CD4-positive, CD25-positive, alpha-beta regulatory T cell (primary cell): ENCODE data around the gene AGMAT. TPM values are rescaled to one million over a fixed set of nuclear protein-coding genes. Genes with fewer than 3 reads are reported as not detected.

Experiments
- ATAC-seq, 2 donors: fragments of 150-1000 bp; cut with Tn5 transposase; one replicate each; pipeline ENCODE4 v1.10.0; 2021; ENCODE audit warnings: low read depth in 2 of 2, moderate number of reproducible peaks in 2 of 2, moderate library complexity in 1 of 2
- DNase-seq, 3 donors: peaks; one replicate each; pipeline versions ENCODE4 v3.0.0 to v3.0.0-alpha.2; 2012 to 2022; ENCODE audit warnings: mixed read lengths in 1 of 3
- H3K27ac ChIP-seq: one replicate; pipeline ENCODE4 v1.7.0; 2013; ENCODE audit warnings: mild to moderate bottlenecking, low read length; ENCODE audit not compliant: insufficient read depth, poor library complexity, severe bottlenecking
- H3K27me3 ChIP-seq: one replicate; pipeline ENCODE4 v1.7.0; 2013; ENCODE audit warnings: low read length; ENCODE audit not compliant: control insufficient read depth, insufficient read depth
- H3K36me3 ChIP-seq: one replicate; pipeline ENCODE4 v1.7.0; 2013; ENCODE audit warnings: mild to moderate bottlenecking, low read length, moderate library complexity; ENCODE audit not compliant: control insufficient read depth, insufficient read depth
- H3K4me1 ChIP-seq: 2 replicates; pipeline ENCODE4 v1.7.0; 2013; ENCODE audit warnings: mild to moderate bottlenecking, low read length; ENCODE audit not compliant: insufficient read depth, control insufficient read depth, poor library complexity, severe bottlenecking
- H3K4me3 ChIP-seq: one replicate; pipeline ENCODE4 v1.7.0; 2013; ENCODE audit warnings: low read depth, mild to moderate bottlenecking, low read length, moderate library complexity
- H3K9me3 ChIP-seq, 2 experiments: 1 replicate in 1 of 2; 2 replicates in 1 of 2; pipeline ENCODE4 v1.7.0; 2013; ENCODE audit warnings: low read length in 2 of 2, mild to moderate bottlenecking in 1 of 2, moderate library complexity in 1 of 2; ENCODE audit not compliant: control insufficient read depth in 2 of 2
- H3K27ac Mint-ChIP-seq, 3 donors: one replicate each; pipeline ENCODE4 v1.8.0; 2020 to 2022; ENCODE audit warnings: mild to moderate bottlenecking in 3 of 3, mixed read lengths in 3 of 3, moderate library complexity in 2 of 3
- H3K27me3 Mint-ChIP-seq: one replicate; pipeline ENCODE4 v1.8.0; 2022; ENCODE audit warnings: mild to moderate bottlenecking, mixed read lengths
- H3K36me3 Mint-ChIP-seq: one replicate; pipeline ENCODE4 v1.8.0; 2020; ENCODE audit warnings: mixed read lengths
- H3K4me1 Mint-ChIP-seq, 4 donors: one replicate each; pipeline ENCODE4 v1.8.0; 2020 to 2022; ENCODE audit warnings: mixed read lengths in 4 of 4, mild to moderate bottlenecking in 1 of 4
- H3K4me3 Mint-ChIP-seq, 4 donors: one replicate each; pipeline ENCODE4 v1.8.0; 2020 to 2022; ENCODE audit warnings: mild to moderate bottlenecking in 4 of 4, mixed read lengths in 4 of 4, moderate library complexity in 3 of 4
- H3K9me3 Mint-ChIP-seq, 7 donors: one replicate each; pipeline ENCODE4 v1.8.0; 2020 to 2022; ENCODE audit warnings: mixed read lengths in 7 of 7, mild to moderate bottlenecking in 3 of 7, moderate library complexity in 2 of 7
- polyA plus RNA-seq, 4 donors: library from polyadenylated mRNA; unstranded; fragments of 300-500 nt; fragmentation: Illumina TruSeq; gene quantifications; one replicate each; pipeline ENCODE4 v1.2.3, GENCODE V29; 2021
- total RNA-seq: library from RNA; stranded (reverse); gene quantifications from one replicate; pipeline ENCODE4 v1.2.3, GENCODE V29; 2022

The AGMAT gene, protein sequence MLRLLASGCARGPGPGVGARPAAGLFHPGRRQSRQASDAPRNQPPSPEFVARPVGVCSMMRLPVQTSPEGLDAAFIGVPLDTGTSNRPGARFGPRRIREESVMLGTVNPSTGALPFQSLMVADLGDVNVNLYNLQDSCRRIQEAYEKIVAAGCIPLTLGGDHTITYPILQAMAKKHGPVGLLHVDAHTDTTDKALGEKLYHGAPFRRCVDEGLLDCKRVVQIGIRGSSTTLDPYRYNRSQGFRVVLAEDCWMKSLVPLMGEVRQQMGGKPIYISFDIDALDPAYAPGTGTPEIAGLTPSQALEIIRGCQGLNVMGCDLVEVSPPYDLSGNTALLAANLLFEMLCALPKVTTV
- total RNA-seq (8.9 TPM), polyA plus RNA-seq (10 to 100 TPM in 3 of 4 donors, 1 to 10 TPM in 1; 9.1 to 12.7 (median 11.6) TPM)

DNA sequence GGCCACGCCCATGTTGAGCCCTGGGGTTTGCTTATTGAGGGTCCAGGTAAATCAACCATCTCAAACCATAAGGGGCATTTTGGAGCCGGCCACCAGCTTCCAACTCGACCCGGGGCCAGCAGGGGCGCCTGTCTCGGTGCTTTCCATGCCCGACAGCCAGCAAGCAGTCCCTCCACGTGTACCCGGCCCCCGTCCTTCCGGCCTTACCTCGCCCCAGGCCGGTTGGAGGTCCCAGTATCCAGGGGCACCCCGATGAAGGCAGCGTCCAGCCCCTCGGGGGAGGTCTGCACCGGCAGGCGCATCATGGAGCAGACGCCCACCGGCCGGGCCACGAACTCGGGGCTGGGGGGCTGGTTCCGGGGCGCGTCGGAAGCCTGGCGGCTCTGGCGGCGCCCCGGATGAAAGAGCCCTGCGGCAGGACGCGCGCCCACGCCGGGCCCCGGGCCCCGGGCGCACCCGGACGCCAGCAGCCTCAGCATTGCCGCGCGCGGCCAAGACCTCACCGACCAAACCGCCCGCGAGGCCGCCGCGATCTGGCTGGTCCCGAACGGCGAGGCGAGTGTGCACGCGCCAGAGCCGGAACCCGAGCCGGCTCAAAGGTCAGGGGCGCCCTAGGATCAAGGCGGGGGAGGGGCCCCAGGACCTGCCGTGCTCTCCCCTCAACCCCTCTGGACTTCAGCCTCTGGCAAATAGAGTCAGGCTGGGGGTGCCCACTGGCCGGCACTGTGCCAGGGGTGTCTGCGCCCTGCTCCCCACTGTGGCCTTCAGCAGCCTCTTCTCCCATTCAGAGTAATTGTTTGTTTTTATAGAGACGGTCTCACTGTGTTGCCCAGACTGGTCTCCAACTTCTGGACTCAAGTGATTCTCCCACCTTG is at the start of gene AGMAT:
Gene AGMAT (minus strand): TSS at position 563 of the 875 bp plus-strand sequence. CDS start 84 bp downstream, at position 479.
- DNase-seq: peak; percentile 16 to 80 (median 58)
- peak within 1 kb of the TSS; percentile 37 for H3K4me3 ChIP-seq
- Mint-ChIP-seq H3K4me1 (peaks cover 10 to 48% (median 17%) of the 10 kb centered on the region in 4 donors), H3K36me3 (peaks cover 20% of the 10 kb centered on the region), H3K9me3 (no peaks in the 10 kb centered on the region), H3K27ac (peak within 1 kb of the TSS; percentile 81 to 91 (median 87)), H3K4me3 (peak within 1 kb of the TSS; percentile 84 to 92 (median 91)), H3K27me3 (no peaks in the 10 kb centered on the region)
- peaks cover 41% of the 10 kb centered on the region for H3K4me1 ChIP-seq
- no peaks in the 10 kb centered on the region for H3K27me3 ChIP-seq
- ATAC-seq: peak; percentile 75 to 79
- peak within 1 kb of the TSS; percentile 66 for H3K27ac ChIP-seq
- no peaks in the 10 kb centered on the region for H3K9me3 ChIP-seq
- H3K36me3 ChIP-seq: peaks cover 3% of the 10 kb centered on the region

DNA sequence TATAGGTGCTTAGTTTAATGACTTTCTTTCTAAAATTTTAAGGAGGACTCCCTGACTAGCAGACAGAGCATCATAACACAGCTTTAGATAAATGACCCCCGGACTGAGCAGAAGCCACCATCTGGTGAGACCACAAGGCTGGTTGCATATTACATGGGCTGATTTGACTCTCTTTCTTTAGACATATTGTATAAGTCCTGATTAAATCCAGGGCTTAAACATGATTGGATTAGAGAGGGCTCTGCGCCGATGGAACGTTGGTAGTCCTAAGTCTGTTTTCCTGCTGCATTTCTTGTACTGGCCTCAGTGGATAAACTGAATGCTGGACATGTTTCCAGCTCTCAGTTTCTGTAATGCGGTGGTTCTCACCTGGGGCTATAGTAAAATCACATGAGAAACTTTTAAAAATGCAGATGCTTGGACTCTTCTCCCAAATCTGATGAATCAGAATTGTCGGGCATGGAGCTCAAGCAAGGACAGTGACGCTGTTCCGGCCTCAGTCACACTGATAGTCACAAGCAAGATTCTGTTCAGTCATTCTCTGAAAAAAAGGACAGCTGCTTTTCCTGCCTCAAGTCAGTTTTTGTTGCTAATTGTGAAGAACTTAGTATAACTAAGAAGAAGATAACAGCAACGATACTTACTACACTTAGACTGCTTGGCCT is 49.0 kb upstream of the AGMAT start:
- Histone ChIP-seq H3K4me1 (no peaks in the 10 kb centered on the region), H3K9me3 (no peaks in the 10 kb centered on the region), H3K27ac (no peak overlapping the region), H3K4me3 (no peak overlapping the region), H3K27me3 (no peaks in the 10 kb centered on the region), H3K36me3 (peaks cover 90% of the 10 kb centered on the region)
- H3K27ac Mint-ChIP-seq: no peak overlapping the region
- no peak overlapping the region for H3K4me3 Mint-ChIP-seq
- no peaks in the 10 kb centered on the region for H3K27me3 Mint-ChIP-seq
- H3K36me3 Mint-ChIP-seq: peaks cover 65% of the 10 kb centered on the region
- ATAC-seq (no peak), DNase-seq (no peak)
- no peaks in the 10 kb centered on the region for H3K9me3 Mint-ChIP-seq
- peaks cover under 1 to 4% (median 2%) of the 10 kb centered on the region in 4 donors for H3K4me1 Mint-ChIP-seq

DNA sequence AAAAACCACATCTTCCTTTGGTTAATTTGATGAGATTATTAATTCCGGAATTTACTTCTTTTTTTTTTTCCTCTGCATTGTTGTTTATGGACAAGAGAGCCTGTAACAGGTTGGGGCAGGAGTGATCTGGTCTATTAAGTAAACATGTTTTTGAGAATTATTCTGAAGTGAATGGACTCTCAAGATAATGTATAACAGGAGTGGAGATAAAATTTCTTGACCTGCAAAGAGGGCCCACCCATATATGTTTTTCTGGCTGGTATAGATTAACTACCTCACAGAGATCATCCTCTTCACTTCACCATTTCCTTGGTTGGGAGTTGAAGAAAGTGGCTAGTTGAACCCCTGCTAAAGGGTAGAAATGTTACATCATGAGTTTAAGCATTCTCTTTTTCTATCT is 43.2 kb upstream of the AGMAT start:
- no peaks in the 10 kb centered on the region for H3K9me3 ChIP-seq
- peaks cover 18 to 45% (median 33%) of the 10 kb centered on the region in 4 donors for H3K4me1 Mint-ChIP-seq
- H3K27ac Mint-ChIP-seq: peak overlapping the region in 2 of 3 donors; percentile 43 to 75
- no peak overlapping the region for H3K4me3 Mint-ChIP-seq
- H3K27ac ChIP-seq: no peak overlapping the region
- H3K9me3 Mint-ChIP-seq: no peaks in the 10 kb centered on the region
- peaks cover 56% of the 10 kb centered on the region for H3K36me3 ChIP-seq
- no peak for DNase-seq
- no peaks in the 10 kb centered on the region for H3K27me3 ChIP-seq
- no peak for ATAC-seq
- H3K27me3 Mint-ChIP-seq: no peaks in the 10 kb centered on the region
- peaks cover 45% of the 10 kb centered on the region for H3K36me3 Mint-ChIP-seq
- H3K4me1 ChIP-seq: peaks cover 17% of the 10 kb centered on the region
- H3K4me3 ChIP-seq: no peak overlapping the region

DNA sequence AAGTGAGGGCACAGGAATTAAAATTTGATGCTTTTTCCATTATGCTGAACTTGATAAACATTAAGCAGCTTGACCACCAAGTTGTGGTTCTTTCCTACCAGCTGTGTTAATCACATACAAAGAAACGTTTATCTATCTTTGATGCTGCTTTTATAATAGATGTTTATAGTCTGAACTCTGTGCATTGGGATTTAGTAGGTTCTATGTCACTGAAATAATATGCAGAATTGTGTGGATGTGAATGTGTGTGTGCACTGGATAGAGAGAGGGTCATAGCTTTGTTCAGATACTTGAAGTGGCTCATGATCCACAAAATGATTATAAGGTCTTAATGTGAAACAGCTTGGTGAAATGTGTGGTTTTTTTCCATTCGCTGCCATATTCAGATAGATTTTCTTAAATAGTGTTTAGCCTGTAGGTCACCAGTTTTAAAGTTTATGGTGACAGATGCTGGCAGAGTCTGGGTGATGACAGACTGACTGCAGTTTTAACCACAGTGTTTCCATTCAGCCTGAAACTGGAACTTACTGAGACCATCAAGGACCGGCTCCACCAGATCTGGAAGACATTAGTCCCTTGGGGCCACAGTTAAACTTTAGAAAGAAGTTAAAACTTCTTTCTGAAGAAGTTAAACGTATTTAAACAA is 42.6 kb upstream of the AGMAT start:
- Histone ChIP-seq H3K4me3 (no peak overlapping the region), H3K9me3 (no peaks in the 10 kb centered on the region), H3K27me3 (no peaks in the 10 kb centered on the region), H3K27ac (no peak overlapping the region), H3K4me1 (peaks cover 23% of the 10 kb centered on the region), H3K36me3 (peaks cover 51% of the 10 kb centered on the region)
- H3K36me3 Mint-ChIP-seq: peaks cover 44% of the 10 kb centered on the region
- ATAC-seq (peak in 1 of 2 donors; percentile 34), DNase-seq (no peak)
- H3K4me3 Mint-ChIP-seq: no peak overlapping the region
- no peaks in the 10 kb centered on the region for H3K27me3 Mint-ChIP-seq
- peak overlapping the region in 2 of 3 donors; percentile 26 to 75 for H3K27ac Mint-ChIP-seq
- no peaks in the 10 kb centered on the region for H3K9me3 Mint-ChIP-seq
- peaks cover 24 to 51% (median 38%) of the 10 kb centered on the region in 4 donors for H3K4me1 Mint-ChIP-seq

DNA sequence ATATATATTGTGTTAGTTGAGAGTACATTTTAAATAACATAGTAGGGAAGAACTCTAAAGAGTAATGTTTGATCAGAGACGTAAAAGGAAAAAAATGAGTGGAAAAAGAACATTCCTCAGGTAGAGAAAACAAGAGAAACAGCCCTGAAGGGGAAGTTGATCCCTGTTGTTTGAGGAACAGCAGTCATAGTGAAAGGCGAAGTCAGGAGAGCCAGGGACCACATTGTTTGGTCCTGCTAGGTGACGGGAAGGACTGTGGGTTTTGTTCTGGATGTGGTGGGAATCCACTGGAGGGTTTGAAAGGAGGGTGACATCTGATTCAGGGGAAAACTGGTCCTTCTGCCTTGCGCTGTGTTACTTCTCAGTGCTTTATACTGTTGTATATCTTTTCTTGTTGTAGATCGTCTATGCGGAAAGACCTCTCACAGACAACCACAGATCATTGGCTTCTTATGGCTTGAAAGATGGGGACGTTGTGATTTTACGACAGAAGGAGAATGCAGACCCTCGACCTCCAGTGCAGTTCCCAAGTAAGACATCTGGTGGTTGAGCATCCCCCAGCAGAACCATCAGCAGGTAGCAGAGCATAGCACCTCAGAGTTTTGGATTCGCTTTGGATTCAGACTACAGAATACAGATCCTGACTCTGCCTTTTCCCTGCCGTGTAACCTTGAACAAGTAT is 41.6 kb upstream of the AGMAT start:
- Histone ChIP-seq H3K4me1 (peaks cover 33% of the 10 kb centered on the region), H3K36me3 (peaks cover 42% of the 10 kb centered on the region), H3K27me3 (no peaks in the 10 kb centered on the region), H3K27ac (no peak overlapping the region), H3K4me3 (no peak overlapping the region), H3K9me3 (no peaks in the 10 kb centered on the region)
- peak overlapping the region in 2 of 3 donors; percentile 12 to 42 for H3K27ac Mint-ChIP-seq
- no peak for ATAC-seq
- peaks cover 28 to 61% (median 47%) of the 10 kb centered on the region in 4 donors for H3K4me1 Mint-ChIP-seq
- H3K27me3 Mint-ChIP-seq: no peaks in the 10 kb centered on the region
- no peak overlapping the region for H3K4me3 Mint-ChIP-seq
- no peaks in the 10 kb centered on the region for H3K9me3 Mint-ChIP-seq
- DNase-seq: no peak
- H3K36me3 Mint-ChIP-seq: peaks cover 37% of the 10 kb centered on the region

DNA sequence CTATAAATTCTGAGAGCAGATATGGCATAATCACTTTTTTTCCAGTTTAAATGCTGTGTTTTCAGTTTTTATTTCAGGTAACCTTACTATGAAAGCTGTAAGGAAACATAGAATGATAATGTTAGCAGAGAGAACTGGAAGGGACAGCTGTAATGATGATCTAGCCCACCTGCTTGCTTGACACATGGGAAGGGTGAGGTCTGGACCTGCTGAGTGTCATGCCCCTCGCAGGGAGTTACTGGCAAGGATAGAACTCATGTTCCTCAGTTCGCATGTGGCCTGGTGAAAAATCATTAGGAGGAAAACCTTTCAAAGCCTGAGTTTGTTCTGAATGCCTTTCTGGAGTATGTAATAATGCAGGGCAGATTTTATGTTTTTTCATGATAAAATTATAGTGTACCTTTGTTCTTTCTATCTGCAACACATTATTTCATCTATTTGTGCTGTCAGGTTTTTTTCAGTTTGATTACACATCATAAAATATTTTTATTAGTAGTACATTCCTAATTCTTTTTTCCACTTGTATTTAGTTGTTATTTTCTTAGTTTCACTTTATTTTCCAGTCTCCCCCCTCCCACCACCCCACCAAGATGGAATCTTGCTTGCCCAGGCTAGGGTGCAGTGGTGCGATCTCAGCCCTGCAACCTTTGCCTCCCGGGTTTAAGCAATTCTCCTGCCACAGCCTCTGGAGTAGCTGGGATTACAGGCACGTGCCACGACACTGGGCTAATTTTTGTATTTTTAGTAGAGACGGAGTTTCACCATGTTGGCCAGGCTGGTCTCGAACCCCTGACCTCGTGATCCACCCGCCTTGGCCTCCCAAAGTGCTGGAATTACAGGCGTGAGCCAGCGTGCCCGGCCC is 40.4 kb upstream of the AGMAT start:
- H3K4me1 Mint-ChIP-seq: peaks cover 36 to 73% (median 56%) of the 10 kb centered on the region in 4 donors
- ATAC-seq (no peak), DNase-seq (no peak)
- H3K27ac Mint-ChIP-seq: peak overlapping the region in 2 of 3 donors; percentile 31 to 75
- Histone ChIP-seq H3K27me3 (no peaks in the 10 kb centered on the region), H3K4me3 (peak overlapping the region; percentile 10), H3K36me3 (peaks cover 37% of the 10 kb centered on the region), H3K27ac (no peak overlapping the region), H3K4me1 (peaks cover 45% of the 10 kb centered on the region), H3K9me3 (no peaks in the 10 kb centered on the region)
- H3K27me3 Mint-ChIP-seq: no peaks in the 10 kb centered on the region
- H3K4me3 Mint-ChIP-seq: peak overlapping the region in 2 of 4 donors; percentile 16 to 26
- no peaks in the 10 kb centered on the region for H3K9me3 Mint-ChIP-seq
- peaks cover 28% of the 10 kb centered on the region for H3K36me3 Mint-ChIP-seq
